GM12801 (cell line): ENCODE measurements around the gene MUC12.

Experiments used
- CTCF ChIP-seq: IDR thresholded peaks from one replicate; pipeline ENCODE4 v1.5.1; 2011; ENCODE audit warnings: control low read depth; ENCODE audit not compliant: insufficient read length; ENCODE audit errors: extremely low read depth

Gene MUC12

GRCh38 chr7:101015626-101016025 lies 46.3 kb downstream of the MUC12 start:
- TF ChIP-seq CTCF = no peak

- no peak for TF ChIP-seq CTCF
These were observed 47.9 kb downstream of the MUC12 start for GRCh38 chr7:101017064-101017777.

GRCh38 chr7:101018271-101019167 lies 49.2 kb downstream of the MUC12 start:
- TF ChIP-seq CTCF = no peak

GRCh38 chr7:101020444-101020843 lies 51.1 kb downstream of the MUC12 start:
- no peak for TF ChIP-seq CTCF

- no peak for TF ChIP-seq CTCF
These were observed 52.3 kb downstream of the MUC12 start for GRCh38 chr7:101021703-101022102.

GRCh38 chr7:101023839-101024238 lies 54.5 kb downstream of the MUC12 start:
- TF ChIP-seq CTCF = no peak

- no peak for TF ChIP-seq CTCF
These were observed 61.7 kb downstream of the MUC12 start for GRCh38 chr7:101031082-101031481.
